RPMI7951 (cell line): Measurements from ENCODE around the gene NACC1. TPM values are rescaled to one million over a fixed set of nuclear protein-coding genes. Genes with fewer than 3 reads are reported as not detected.
"Not testable (repeated sequence)": the region's sequence is repeated elsewhere in the genome, so short reads cannot be mapped to it uniquely, and the experiment has no call there.

Source experiments
- DNase-seq: peaks from one replicate; pipeline ENCODE4 v3.0.0-alpha.2; 2012; ENCODE audit warnings: low read depth
- total RNA-seq: library from RNA; depleted of rRNA; stranded (reverse); fragments of >200 nt; shearing (Covaris generic); gene quantifications from 2 replicates; pipeline ENCODE4 v1.2.3, GENCODE V29; 2014

The NACC1 gene
- total RNA-seq, 1 experiment from 2014 or later = 28.0 TPM

DNA sequence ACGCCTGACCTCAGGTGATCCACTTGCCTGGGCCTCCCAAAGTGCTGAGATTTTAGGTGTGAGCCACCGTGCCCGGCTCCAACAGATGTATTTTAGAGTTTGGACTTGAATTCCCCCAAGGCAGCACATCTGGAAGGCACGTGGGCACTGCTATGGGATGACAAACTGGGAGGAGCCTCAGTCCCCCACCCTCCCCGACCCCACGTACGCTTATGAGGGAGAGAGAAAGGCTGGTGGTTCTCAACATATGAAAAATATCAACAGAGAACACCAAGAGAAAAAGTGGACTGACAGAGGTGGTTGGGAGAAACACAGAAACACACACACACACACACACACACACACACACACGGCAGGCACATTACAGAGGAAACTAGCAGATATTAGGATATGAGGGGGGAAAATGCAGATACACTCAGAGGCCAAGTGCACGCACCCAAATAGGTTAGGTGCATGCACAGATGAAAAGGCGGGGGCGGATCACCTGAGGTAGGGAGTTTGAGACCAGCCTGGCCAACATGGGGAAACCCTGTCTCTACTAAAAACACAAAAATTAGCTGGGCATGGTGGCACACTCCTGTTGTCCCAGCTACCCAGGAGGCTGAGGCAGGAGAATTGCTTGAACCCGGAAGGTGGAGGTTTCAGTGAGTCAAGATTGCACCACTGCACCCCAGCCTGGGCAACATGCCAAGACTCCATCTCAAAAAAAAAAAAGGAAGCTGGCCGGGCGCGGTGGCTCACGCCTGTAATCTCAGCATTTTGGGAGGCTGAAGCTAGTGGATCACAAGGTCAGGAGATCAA is 28.9 kb downstream of the NACC1 start:
- DNase-seq = peak; percentile 60

GRCh38 chr19:13149173-13149627 is 31.1 kb downstream of the NACC1 start:
- not testable (repeated sequence) for DNase-seq

GRCh38 chr19:13149628-13150186 is 31.6 kb downstream of the NACC1 start:
- DNase-seq = peak; percentile 59

GRCh38 chr19:13150187-13150930 is 32.3 kb downstream of the NACC1 start, which contains the start of the genes IER2 and STX10:
IER2 (plus strand) TSS chr19:13150411; CDS start chr19:13153187, 2,776 bp downstream.
STX10 (minus strand) TSS chr19:13150375; CDS start chr19:13150173, 202 bp downstream.
- DNase-seq = peak; percentile 95

GRCh38 chr19:13150931-13151604 is 33.0 kb downstream of the NACC1 start:
- DNase-seq = no peak

DNA sequence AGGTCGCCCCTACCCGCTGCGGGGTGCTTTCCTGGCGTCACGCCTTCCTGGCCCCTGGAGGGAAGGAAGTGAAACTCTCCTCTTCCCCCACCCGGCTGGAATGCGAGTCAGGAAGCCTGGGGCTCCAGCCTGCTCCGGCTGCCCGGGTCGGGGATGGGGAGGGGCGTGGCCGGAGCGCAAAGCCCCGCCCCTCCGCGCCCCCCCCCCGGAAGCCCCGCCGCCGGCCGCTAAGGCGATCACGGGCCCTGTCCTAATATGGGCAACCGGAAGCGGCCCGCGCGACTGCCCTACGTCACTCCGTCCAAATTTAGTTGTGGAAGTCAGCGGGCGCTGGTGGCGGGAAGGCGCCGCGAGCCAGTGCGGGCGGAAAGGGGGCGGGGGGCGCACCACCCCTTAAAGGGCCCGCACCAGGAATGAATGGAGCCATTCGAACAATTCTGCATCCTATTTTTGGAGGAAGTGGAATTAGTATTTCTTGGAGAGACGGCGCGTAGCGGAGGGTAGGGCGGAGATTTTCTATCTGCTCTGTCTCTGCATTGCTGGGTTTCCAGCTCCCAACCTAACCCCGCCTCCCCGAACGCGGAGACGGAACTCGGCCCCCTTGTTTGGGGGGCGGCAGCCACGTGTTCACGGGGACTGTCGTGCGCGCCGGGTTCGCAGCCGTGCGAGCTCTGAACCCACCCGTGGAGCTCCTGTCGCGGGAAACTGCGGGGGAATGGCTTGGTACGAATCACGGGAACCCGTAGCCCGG is 33.7 kb downstream of the NACC1 start:
- peak; percentile 96 for DNase-seq

GRCh38 chr19:13152356-13152973 is 34.4 kb downstream of the NACC1 start:
- DNase-seq = no peak

DNA sequence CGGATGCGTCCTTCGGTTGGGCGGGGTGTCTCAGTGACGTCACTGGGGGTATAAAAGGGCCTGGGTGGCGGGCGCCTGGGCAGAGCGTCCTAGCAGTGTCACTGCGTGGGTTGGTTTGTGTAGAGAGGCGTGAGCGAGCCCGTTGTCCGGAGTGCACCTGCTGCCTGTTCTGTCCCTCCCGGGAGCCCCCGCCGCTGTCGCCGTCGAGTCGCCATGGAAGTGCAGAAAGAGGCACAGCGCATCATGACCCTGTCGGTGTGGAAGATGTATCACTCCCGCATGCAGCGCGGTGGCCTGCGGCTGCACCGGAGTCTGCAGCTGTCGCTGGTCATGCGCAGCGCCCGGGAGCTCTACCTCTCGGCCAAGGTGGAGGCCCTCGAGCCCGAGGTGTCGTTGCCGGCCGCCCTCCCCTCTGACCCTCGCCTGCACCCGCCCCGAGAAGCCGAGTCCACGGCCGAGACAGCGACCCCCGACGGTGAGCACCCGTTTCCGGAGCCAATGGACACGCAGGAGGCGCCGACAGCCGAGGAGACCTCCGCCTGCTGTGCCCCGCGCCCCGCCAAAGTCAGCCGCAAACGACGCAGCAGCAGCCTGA is 35.0 kb downstream of the NACC1 start:
- DNase-seq = peak; percentile 95

DNA sequence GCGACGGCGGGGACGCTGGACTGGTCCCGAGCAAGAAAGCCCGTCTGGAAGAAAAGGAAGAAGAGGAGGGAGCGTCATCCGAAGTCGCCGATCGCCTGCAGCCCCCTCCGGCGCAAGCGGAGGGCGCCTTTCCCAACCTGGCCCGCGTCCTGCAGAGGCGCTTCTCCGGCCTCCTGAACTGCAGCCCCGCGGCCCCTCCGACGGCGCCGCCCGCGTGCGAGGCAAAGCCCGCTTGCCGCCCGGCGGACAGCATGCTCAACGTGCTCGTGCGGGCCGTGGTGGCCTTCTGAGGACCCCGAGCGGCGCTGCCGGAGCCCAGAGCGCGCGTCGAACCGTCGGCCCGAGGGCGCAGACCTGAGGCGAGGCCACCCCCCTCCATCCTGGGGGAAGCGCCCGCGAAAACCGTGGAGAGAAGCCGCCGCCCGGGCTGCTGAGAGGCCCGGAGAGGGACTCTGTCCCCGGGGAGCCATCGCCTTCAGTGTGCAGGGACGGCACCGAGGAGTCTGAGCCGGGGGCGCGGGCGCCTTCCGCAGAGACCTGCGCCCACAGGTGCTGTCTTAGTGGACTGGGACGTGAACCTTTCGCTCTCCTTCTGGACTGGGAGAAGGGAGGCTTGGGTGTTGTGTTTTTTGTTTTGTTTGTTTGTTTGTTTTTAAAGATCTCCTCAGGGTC is 35.6 kb downstream of the NACC1 start:
- DNase-seq = no peak

DNA sequence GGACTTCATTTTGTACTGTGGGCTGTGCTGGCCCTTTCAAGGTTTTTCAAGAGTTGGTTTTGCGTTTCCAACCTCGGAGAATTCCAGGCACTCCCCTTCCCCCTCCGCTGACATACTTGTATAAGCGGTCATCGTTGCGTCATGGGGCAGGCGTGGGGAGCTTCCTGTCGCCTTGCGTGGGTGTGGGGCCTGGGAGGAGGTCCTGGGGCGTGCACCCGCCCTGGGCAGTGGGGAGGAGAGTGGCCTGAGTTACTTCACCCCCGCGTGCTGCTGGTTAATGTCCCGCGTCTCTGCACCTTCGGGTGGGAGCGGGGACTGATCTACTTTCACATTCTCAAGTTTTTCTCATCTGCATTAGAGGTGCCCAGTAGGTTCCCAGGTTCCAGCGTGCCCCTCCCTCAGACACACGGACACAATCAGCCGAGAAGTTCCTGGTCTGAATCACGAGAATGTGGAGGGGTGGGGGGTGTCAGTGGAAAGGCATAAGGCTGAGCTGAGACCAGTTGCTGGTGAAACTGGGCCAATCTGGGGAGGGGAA is 36.2 kb downstream of the NACC1 start:
- peak; percentile 86 for DNase-seq

DNA sequence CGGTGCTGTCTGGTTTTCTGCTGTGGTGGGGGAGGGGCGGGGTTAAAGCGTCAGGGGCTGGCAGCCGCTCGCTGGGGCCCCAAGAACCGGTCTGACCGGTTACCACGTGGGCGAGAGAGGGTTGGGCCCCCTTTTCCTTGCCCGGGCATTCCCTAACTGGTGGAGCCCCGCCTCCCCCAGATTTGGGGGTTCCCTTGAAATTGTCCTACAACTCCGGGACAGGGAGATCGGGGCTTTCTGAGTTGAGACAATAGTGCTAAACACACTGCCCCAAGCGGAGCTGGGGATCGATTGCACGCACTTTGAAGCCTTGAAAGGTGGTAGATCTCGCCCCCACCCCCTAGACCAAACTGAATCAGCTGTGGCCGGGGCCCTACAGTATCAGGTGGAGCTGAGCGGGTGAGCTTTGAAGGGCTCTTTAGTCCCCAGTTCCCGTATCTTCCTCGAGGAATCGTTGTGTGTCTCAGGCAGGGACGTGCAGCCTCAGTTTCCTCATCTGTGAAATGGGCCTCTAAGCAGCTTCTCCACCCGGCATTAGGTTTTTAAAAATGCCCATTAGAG is 36.9 kb downstream of the NACC1 start:
- peak; percentile 60 for DNase-seq

- DNase-seq = peak; percentile 73
These were observed 37.7 kb downstream of the NACC1 start for GRCh38 chr19:13155472-13156359.

DNA sequence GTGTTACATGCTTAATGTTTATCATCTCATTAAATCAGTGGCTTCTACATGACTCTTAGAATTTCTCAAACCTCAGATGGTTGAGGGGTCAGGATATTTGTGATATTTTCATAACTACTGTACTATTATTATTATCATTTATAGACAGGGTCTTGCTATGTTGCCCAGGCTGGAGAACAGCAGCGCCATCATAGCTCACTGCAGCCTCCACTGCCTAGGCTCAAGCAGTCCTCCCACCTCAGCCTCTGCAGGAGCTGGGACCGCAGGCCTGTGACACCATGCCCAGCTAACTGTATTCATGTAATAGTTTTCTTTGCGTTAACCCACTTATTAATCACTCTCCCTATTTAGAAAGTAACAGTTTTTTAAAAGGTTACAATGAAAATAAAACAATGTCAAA is 41.6 kb downstream of the NACC1 start:
- no peak for DNase-seq

GRCh38 chr19:13160557-13160956 is 42.5 kb downstream of the NACC1 start:
- DNase-seq = peak; percentile 84

- peak; percentile 99 for DNase-seq
These were observed 44.9 kb downstream of the NACC1 start for GRCh38 chr19:13162724-13163608.

DNA sequence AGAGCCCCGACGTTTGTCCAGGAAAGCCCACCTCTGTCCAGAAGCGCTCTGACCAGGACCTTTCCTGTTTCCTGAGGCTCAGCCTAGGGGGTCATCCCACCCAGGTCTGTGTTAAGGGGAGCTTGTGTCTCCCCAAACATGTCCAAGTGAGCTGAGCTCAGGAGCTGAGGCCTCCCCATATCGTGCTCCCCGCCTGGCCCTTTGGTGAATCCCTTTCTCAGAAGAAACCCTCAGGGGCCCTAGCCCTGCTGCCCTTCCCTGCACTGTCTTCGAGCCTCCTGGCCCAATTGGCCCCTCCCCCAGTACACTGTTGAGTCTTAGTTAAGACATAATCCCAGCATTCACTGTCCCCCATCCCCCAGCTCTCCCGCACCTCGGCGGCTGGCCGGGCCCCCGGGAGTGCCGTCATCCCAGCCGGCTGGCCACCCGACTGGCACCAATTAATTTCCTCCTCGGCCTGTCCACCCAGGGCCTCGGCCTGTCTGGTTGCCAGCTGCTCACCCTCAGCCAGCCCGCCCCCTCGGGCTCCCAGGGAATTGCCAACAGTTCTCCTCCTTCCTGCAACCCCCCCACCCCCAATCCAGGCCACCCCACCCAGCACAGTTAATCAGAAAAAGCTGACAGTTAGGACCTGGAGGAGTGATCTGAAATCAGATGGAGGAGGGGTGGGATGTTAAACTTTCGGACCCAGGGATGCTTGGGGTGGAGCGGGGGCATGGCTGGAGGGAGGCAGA is 45.7 kb downstream of the NACC1 start:
- DNase-seq = peak; percentile 97
